Stomach (tissue), 9 donors: ENCODE results near the gene MYO1B. TPM values are rescaled to one million over a fixed set of nuclear protein-coding genes. Genes with fewer than 3 reads are reported as not detected.

Experiments used
- DNase-seq, 2 donors: peaks; one replicate each; pipeline versions ENCODE4 v3.0.0 to v3.0.0-alpha.2; 2013 to 2019
- H3K27ac ChIP-seq, 5 donors: fragments of 200-600 bp in 4 of 5; sonication (generic) in 4 of 5; one replicate each; pipeline ENCODE4 v1.5.1; 2013 to 2019; ENCODE audit warnings: mild to moderate bottlenecking in 1 of 5, moderate library complexity in 1 of 5
- H3K27me3 ChIP-seq, 3 donors: fragments of 200-600 bp; sonication (generic); one replicate each; pipeline ENCODE4 v1.5.1; 2017 to 2019; ENCODE audit warnings: mixed run types in 1 of 3
- H3K36me3 ChIP-seq, 4 donors: fragments of 200-600 bp; sonication (generic); 1 replicate in 3 of 4; 2 replicates in 1 of 4; pipeline ENCODE4 v1.5.1; 2016 to 2019
- H3K4me1 ChIP-seq, 4 donors: fragments of 200-600 bp; sonication (generic); one replicate each; pipeline ENCODE4 v1.5.1; 2016 to 2019
- H3K4me3 ChIP-seq, 4 donors: fragments of 200-600 bp; sonication (generic) in 3 of 4; one replicate each; pipeline ENCODE4 v1.5.1; 2016 to 2019; ENCODE audit warnings: mild to moderate bottlenecking in 1 of 4
- H3K9me3 ChIP-seq, 4 donors: fragments of 200-600 bp; sonication (generic); one replicate each; pipeline ENCODE4 v1.5.1; 2016 to 2019
- CTCF ChIP-seq, 7 experiments: fragments of 450-650 bp in 4 of 7; fragments of 200-600 bp in 3 of 7; sonication (generic) in 3 of 7; IDR thresholded peaks; one replicate each; pipeline ENCODE4 v1.5.1; 2016 to 2019; ENCODE audit warnings: antibody characterized with exemption in 7 of 7, control low read depth in 2 of 7, mild to moderate bottlenecking in 1 of 7
- EP300 ChIP-seq: sonication (generic); formaldehyde crosslinking; IDR thresholded peaks from one replicate; pipeline ENCODE4 v1.6.1; 2017; ENCODE audit warnings: antibody characterized with exemption
- POLR2A ChIP-seq, 4 donors: fragments of 450-650 bp; IDR thresholded peaks; one replicate each; pipeline ENCODE4 v1.6.1; 2016; ENCODE audit warnings: antibody characterized with exemption in 4 of 4, control low read depth in 2 of 4, mild to moderate bottlenecking in 1 of 4, moderate library complexity in 1 of 4
- POLR2AphosphoS5 ChIP-seq, 3 donors: sonication (generic); formaldehyde crosslinking; IDR thresholded peaks; one replicate each; pipeline ENCODE4 v1.6.1; 2016; ENCODE audit warnings: antibody characterized with exemption in 3 of 3
- WGBS, 5 donors: extraction: QIAGEN DNeasy Blood & Tissue Kit in 3 of 5; methylation state at CpG; one replicate each; pipeline versions ENCODE4 v1.1.5 to v1.1.7; 2013 to 2018; 5-methylcytosine and 5-hydroxymethylcytosine counted together
- intact Hi-C: fragments of 100-400 bp; cut with DNase I; formaldehyde crosslinking; loops from one replicate; pipeline ENCODE4 v1.15.1; 2023; ENCODE audit warnings: low total_unique reads
- polyA plus RNA-seq, 3 donors: library from polyadenylated mRNA; stranded (reverse); fragments of 200-250 nt; gene quantifications; one replicate each; pipeline ENCODE4 v1.2.3, GENCODE V29; 2013
- total RNA-seq, 5 donors: library from RNA; depleted of rRNA; stranded (reverse); fragments of >200 nt; gene quantifications; one replicate each; pipeline versions ENCODE4 v1.1.0 to v1.2.3, GENCODE V29; 2014 to 2016
- donor health status: healthy with polysubstance abuse.
- donor health status: Bipolar disorder and iron deficiency.
- donor health status: healthy.

Gene MYO1B
- total and polyA plus RNA-seq, 8 donors = 6.1 to 123 (median 16.4) TPM

GRCh38 chr2:191255756-191256312 lies 10.6 kb downstream of the MYO1B start:
- H3K27ac ChIP-seq = no peak overlapping the region
- DNase-seq = no peak
- H3K27me3 ChIP-seq = no peaks in the 10 kb centered on the region
- peaks cover 0 to 39% (median 5%) of the 10 kb centered on the region in 4 donors for H3K4me1 ChIP-seq
- 79 to 87% (median 83%) methylated on average over 7 of the region's 7 CpGs for WGBS, 5 donors
- H3K36me3 ChIP-seq = no peaks in the 10 kb centered on the region
- intact Hi-C loops = no loop called here
- no peaks in the 10 kb centered on the region for H3K9me3 ChIP-seq
- no peak overlapping the region for H3K4me3 ChIP-seq
- no peak for TF ChIP-seq CTCF (IDR thresholded peaks at IDR 0.05)
- no peak for TF ChIP-seq EP300
- no peak for TF ChIP-seq POLR2AphosphoS5 (IDR thresholded peaks at IDR 0.05)
- no peak for TF ChIP-seq POLR2A (IDR thresholded peaks at IDR 0.05)

- Histone ChIP-seq H3K36me3 (no peaks in the 10 kb centered on the region), H3K27me3 (no peaks in the 10 kb centered on the region), H3K4me1 (peaks cover 5 to 35% (median 6%) of the 10 kb centered on the region in 4 donors), H3K4me3 (no peak overlapping the region), H3K9me3 (no peaks in the 10 kb centered on the region), H3K27ac (no peak overlapping the region)
- TF ChIP-seq POLR2A (IDR thresholded peaks at IDR 0.05) = no peak
- TF ChIP-seq POLR2AphosphoS5 (IDR thresholded peaks at IDR 0.05) = no peak
- no peak for TF ChIP-seq CTCF (IDR thresholded peaks at IDR 0.05)
- no peak for TF ChIP-seq EP300
- WGBS, 5 donors = 89 to 93% (median 90%) methylated on average over 5 of the region's 5 CpGs
- DNase-seq = no peak
- intact Hi-C loops = no loop called here
Measured at GRCh38 chr2:191257934-191258333, 12.7 kb downstream of the MYO1B start.

GRCh38 chr2:191258996-191259395 lies 13.8 kb downstream of the MYO1B start:
- H3K27me3 ChIP-seq = no peaks in the 10 kb centered on the region
- peaks cover 5 to 40% (median 14%) of the 10 kb centered on the region in 4 donors for H3K4me1 ChIP-seq
- no peak for TF ChIP-seq POLR2AphosphoS5 (IDR thresholded peaks at IDR 0.05)
- TF ChIP-seq EP300 = no peak
- TF ChIP-seq CTCF (IDR thresholded peaks at IDR 0.05) = no peak
- TF ChIP-seq POLR2A (IDR thresholded peaks at IDR 0.05) = no peak
- no peaks in the 10 kb centered on the region for H3K36me3 ChIP-seq
- H3K27ac ChIP-seq = no peak overlapping the region
- no peak overlapping the region for H3K4me3 ChIP-seq
- H3K9me3 ChIP-seq = no peaks in the 10 kb centered on the region
- no peak for DNase-seq
- 43 to 66% (median 51%) methylated on average over 3 of the region's 3 CpGs for WGBS, 5 donors
- intact Hi-C loops = no loop called here

GRCh38 chr2:191262436-191262835 lies 17.2 kb downstream of the MYO1B start:
- Histone ChIP-seq H3K4me1 (peaks cover 6 to 44% (median 22%) of the 10 kb centered on the region in 4 donors), H3K4me3 (no peak overlapping the region), H3K27me3 (no peaks in the 10 kb centered on the region), H3K36me3 (no peaks in the 10 kb centered on the region), H3K9me3 (no peaks in the 10 kb centered on the region), H3K27ac (no peak overlapping the region)
- WGBS, 5 donors = 90 to 97% (median 94%) methylated on average over 5 of the region's 5 CpGs
- TF ChIP-seq POLR2AphosphoS5 (IDR thresholded peaks at IDR 0.05) (no peak), POLR2A (IDR thresholded peaks at IDR 0.05) (no peak), CTCF (IDR thresholded peaks at IDR 0.05) (no peak), EP300 (no peak)
- intact Hi-C loops = no loop called here
- no peak for DNase-seq
